ENCODE results near the gene OR13D1. TPM values are rescaled to one million over a fixed set of nuclear protein-coding genes. Genes with fewer than 3 reads are reported as not detected.
A peak's percentile ranks its signal among the peaks of the same experiment; 100 is the strongest.

The OR13D1 gene
- not detected for total RNA-seq
- not detected for polyA plus RNA-seq

DNA sequence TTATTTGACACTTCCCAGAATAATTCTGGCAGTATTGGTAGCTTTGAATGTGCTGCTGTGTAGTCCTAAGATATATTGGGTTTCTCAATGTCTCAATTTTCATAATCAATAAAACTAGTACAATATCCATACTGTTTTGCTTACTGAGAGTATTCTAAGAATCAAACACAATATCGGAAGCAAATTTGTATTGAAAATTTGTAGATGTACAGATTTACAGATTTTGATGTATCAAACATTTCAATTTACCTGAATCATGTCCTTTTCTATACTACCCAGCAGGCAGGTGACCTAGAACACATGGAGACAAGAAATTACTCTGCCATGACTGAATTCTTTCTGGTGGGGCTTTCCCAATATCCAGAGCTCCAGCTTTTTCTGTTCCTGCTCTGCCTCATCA, at the start of gene OR13D1:
Gene OR13D1, plus strand, starts transcription at position 301 of the 400 bp plus-strand sequence. Its CDS starts 0 bp downstream, at position 301.
- DNase-seq (no peak), FAIRE-seq (no peak), ATAC-seq (no peak)
- TF ChIP-seq, protein P1, sequence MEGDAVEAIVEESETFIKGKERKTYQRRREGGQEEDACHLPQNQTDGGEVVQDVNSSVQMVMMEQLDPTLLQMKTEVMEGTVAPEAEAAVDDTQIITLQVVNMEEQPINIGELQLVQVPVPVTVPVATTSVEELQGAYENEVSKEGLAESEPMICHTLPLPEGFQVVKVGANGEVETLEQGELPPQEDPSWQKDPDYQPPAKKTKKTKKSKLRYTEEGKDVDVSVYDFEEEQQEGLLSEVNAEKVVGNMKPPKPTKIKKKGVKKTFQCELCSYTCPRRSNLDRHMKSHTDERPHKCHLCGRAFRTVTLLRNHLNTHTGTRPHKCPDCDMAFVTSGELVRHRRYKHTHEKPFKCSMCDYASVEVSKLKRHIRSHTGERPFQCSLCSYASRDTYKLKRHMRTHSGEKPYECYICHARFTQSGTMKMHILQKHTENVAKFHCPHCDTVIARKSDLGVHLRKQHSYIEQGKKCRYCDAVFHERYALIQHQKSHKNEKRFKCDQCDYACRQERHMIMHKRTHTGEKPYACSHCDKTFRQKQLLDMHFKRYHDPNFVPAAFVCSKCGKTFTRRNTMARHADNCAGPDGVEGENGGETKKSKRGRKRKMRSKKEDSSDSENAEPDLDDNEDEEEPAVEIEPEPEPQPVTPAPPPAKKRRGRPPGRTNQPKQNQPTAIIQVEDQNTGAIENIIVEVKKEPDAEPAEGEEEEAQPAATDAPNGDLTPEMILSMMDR (IDR thresholded peaks at IDR 0.05), result no peak
- Histone ChIP-seq H3K27ac (no peak within 1 kb of the TSS), H3K36me3 (no peaks in the 10 kb centered on the region), H3K27me3 (no peaks in the 10 kb centered on the region), H3K4me1 (no peaks in the 10 kb centered on the region), H3K9me3 (no peaks in the 10 kb centered on the region), H3K4me3 (no peak within 1 kb of the TSS)
- intact Hi-C loops (cut with DNase I), result no loop called here
- WGBS, 2 donors, result 61 to 81% methylated on average over 1 of the region's 1 CpG

DNA sequence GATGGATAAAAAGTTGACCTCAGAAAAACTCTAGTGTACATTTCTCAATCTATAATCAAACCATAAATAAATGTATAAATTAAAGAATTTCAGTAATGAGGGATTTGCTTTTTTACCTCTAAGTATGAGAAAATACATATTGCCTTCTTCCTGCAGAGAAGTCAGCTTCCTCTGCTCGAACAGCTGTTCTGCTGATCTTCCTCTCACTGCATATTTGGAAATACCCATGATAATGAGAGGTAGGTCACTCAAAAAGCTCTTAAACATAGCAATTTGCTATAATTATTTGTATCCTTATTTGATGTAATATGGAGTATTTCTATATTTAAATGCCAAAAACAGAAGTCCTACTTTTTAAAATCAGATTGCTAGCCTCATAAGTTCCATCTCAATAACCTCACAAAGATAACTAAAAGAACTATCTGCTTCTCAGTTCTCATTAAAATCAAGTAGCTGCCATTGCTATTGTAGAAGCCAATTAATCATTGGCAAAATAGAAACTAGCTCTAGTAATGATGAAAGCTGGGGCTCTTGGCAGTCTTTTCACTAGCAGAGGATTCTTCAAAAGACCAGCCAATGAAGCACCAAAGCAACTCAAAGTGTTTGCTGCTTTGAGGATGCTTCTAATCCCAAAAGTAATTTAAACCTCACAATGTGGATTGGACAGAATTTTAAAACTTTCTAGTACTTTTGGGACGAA, 35.7 kb upstream of the OR13D1 start:
- no peak overlapping the region for H3K27ac ChIP-seq
- ATAC-seq, result no peak
- no peaks in the 10 kb centered on the region for H3K9me3 ChIP-seq
- intact Hi-C loops (cut with DNase I), result no loop called here
- no peaks in the 10 kb centered on the region for H3K27me3 ChIP-seq
- WGBS, 2 donors, result 45 to 55% methylated on average over 2 of the region's 2 CpGs
- no peaks in the 10 kb centered on the region for H3K4me1 ChIP-seq
- H3K36me3 ChIP-seq, result no peaks in the 10 kb centered on the region
- no peak overlapping the region for H3K4me3 ChIP-seq
- TF ChIP-seq, protein P1 (IDR thresholded peaks at IDR 0.05), result no peak
- no peak for FAIRE-seq
- DNase-seq, result no peak

DNA sequence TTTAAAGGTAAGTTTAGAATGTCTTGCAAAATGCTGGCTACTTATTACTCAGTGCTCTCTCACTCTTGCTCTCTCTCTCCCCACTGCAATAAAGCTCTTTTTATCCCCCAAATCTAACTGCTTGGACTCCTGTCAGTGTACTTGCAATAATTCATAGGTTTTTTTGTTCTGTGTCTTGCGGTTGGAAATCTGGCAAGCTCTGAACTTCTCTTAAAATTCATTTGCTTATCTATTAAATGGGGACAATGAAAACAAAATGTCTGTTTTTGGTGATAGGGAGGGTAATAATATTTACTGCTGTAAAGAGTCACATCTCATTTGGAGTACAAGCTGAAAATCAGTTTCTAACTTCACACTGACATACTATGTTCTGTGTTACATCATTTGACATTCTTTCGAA, 18.7 kb upstream of the OR13D1 start:
- FAIRE-seq, result no peak
- Histone ChIP-seq H3K4me3 (no peak overlapping the region), H3K4me1 (no peaks in the 10 kb centered on the region), H3K36me3 (no peaks in the 10 kb centered on the region), H3K27ac (no peak overlapping the region), H3K27me3 (no peaks in the 10 kb centered on the region), H3K9me3 (no peaks in the 10 kb centered on the region)
- 45 to 46% methylated on average over 2 of the region's 2 CpGs for WGBS, 2 donors
- TF ChIP-seq, protein P1 (IDR thresholded peaks at IDR 0.05), result no peak
- no peak for ATAC-seq
- intact Hi-C loops (cut with DNase I), result no loop called here
- DNase-seq, result no peak

- no peak for DNase-seq
- Histone ChIP-seq H3K4me1 (no peaks in the 10 kb centered on the region), H3K9me3 (no peaks in the 10 kb centered on the region), H3K36me3 (no peaks in the 10 kb centered on the region), H3K27me3 (no peaks in the 10 kb centered on the region), H3K4me3 (no peak overlapping the region), H3K27ac (no peak overlapping the region)
- FAIRE-seq, result no peak
- TF ChIP-seq, protein P1 (IDR thresholded peaks at IDR 0.05), result peak in 1 of 4 donors; percentile 24
- intact Hi-C loops (cut with DNase I), result no loop called here
- WGBS, 2 donors, result 8 to 13% methylated on average over 3 of the region's 3 CpGs
- peak in 3 of 4 donors; percentile 63 to 79 (median 72) for ATAC-seq
Observed at GRCh38 chr9:104682642-104683041, 11.7 kb upstream of the OR13D1 start.

GRCh38 chr9:104686081-104686480, 8.2 kb upstream of the OR13D1 start:
- no peaks in the 10 kb centered on the region for H3K27me3 ChIP-seq
- intact Hi-C loops (cut with DNase I), result no loop called here
- no peak for ATAC-seq
- DNase-seq, result no peak
- TF ChIP-seq, protein P1 (IDR thresholded peaks at IDR 0.05), result no peak
- no peaks in the 10 kb centered on the region for H3K36me3 ChIP-seq
- no peak for FAIRE-seq
- no peak overlapping the region for H3K27ac ChIP-seq
- H3K4me3 ChIP-seq, result no peak overlapping the region
- H3K4me1 ChIP-seq, result no peaks in the 10 kb centered on the region
- no peaks in the 10 kb centered on the region for H3K9me3 ChIP-seq
- WGBS, 2 donors, result 29 to 50% methylated on average over 2 of the region's 2 CpGs
